Right lobe of liver (tissue), 4 donors: Measurements from ENCODE around the gene NES.

Experiments
- CTCF ChIP-seq, 4 donors: fragments of 200-600 bp in 3 of 4; fragments of 450-650 bp in 1 of 4; IDR thresholded peaks; one replicate each; pipeline versions ENCODE4 v1.5.1 to v1.8.0; 2016 to 2022; ENCODE audit warnings: antibody characterized with exemption in 4 of 4, mild to moderate bottlenecking in 2 of 4
- POLR2A ChIP-seq: fragments of 450-650 bp; IDR thresholded peaks from one replicate; pipeline ENCODE4 v1.6.1; 2017; ENCODE audit warnings: antibody characterized with exemption, mild to moderate bottlenecking
- donor health status: DM: no; HTN: no; CAD: no.
- donor health status: DM: no; HTN: no; CAD: no.
- donor health status: DM: no; HTN: yes; CAD: no.

- TF ChIP-seq POLR2A (no peak), CTCF (IDR thresholded peaks at IDR 0.05) (no peak)
Measured at GRCh38 chr1:156664767-156665411, 12.3 kb downstream of the NES start.
